Tibial artery (tissue), 4 donors: ENCODE measurements around the gene WWTR1.

ENCODE experiments used
- DNase-seq, 2 donors: peaks; one replicate each; pipeline ENCODE4 v3.0.0-alpha.2; 2019
- H3K27ac ChIP-seq, 2 donors: fragments of 200-600 bp; sonication (generic) in 1 of 2; 1 replicate in 1 of 2; 2 replicates in 1 of 2; pipeline ENCODE4 v1.5.1; 2018 to 2019; ENCODE audit warnings: mild to moderate bottlenecking in 1 of 2
- H3K27me3 ChIP-seq, 2 donors: fragments of 200-600 bp; sonication (generic) in 1 of 2; one replicate each; pipeline versions ENCODE4 v1.5.1 to v1.6.0; 2016 to 2019
- H3K36me3 ChIP-seq, 3 donors: fragments of 200-600 bp; sonication (generic) in 2 of 3; one replicate each; pipeline ENCODE4 v1.5.1; 2016 to 2019; ENCODE audit warnings: mild to moderate bottlenecking in 2 of 3
- H3K4me1 ChIP-seq, 4 donors: fragments of 200-600 bp; sonication (generic) in 2 of 4; 1 replicate in 3 of 4; 2 replicates in 1 of 4; pipeline ENCODE4 v1.5.1; 2016 to 2019
- H3K4me3 ChIP-seq, 2 donors: fragments of 200-600 bp; sonication (generic) in 1 of 2; 1 replicate in 1 of 2; 2 replicates in 1 of 2; pipeline ENCODE4 v1.5.1; 2018 to 2019; ENCODE audit warnings: mild to moderate bottlenecking in 2 of 2
- H3K9me3 ChIP-seq, 3 donors: fragments of 200-600 bp; sonication (generic) in 1 of 3; one replicate each; pipeline ENCODE4 v1.5.1; 2016 to 2019
- intact Hi-C: fragments of 100-400 bp; cut with DNase I; formaldehyde crosslinking; loops from one replicate; pipeline ENCODE4 v1.15.0; 2023; ENCODE audit warnings: low total_unique reads
- TF ChIP-seq, protein P1 (sequence below), 2 experiments: fragments of 200-600 bp in 1 of 2; fragments of 450-650 bp in 1 of 2; IDR thresholded peaks; one replicate each; pipeline ENCODE4 v1.5.1; 2017 to 2019; ENCODE audit warnings: antibody characterized with exemption in 2 of 2, mild to moderate bottlenecking in 1 of 2, moderate library complexity in 1 of 2

Gene WWTR1

DNA sequence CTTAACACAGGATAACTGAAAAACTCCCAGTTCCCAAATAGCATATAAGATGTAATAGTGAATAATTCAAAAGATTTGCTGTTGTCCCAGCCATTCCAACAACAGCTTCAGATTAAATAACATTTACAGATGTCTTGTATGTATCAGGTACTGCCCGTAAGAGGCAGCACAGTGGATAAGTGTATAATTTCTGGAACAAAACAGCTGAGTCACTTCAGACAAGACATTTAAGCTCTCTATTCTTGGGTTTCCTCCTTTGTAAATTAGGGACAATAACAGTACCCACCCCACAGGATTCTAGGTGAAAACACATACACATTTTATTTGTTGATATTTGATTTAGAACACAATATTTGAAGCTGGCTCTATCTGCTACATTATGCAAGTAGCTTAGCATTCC lies 2.6 kb upstream of the WWTR1 start:
- Histone ChIP-seq H3K4me3 (no peak overlapping the region), H3K27ac (peak overlapping the region; percentile 96 to 98), H3K27me3 (no peaks in the 10 kb centered on the region), H3K9me3 (no peaks in the 10 kb centered on the region), H3K4me1 (peaks cover 0 to 20% (median 10%) of the 10 kb centered on the region in 4 donors), H3K36me3 (no peaks in the 10 kb centered on the region)
- DNase-seq: no peak
- intact Hi-C loops: no loop called here
- TF ChIP-seq, protein P1, sequence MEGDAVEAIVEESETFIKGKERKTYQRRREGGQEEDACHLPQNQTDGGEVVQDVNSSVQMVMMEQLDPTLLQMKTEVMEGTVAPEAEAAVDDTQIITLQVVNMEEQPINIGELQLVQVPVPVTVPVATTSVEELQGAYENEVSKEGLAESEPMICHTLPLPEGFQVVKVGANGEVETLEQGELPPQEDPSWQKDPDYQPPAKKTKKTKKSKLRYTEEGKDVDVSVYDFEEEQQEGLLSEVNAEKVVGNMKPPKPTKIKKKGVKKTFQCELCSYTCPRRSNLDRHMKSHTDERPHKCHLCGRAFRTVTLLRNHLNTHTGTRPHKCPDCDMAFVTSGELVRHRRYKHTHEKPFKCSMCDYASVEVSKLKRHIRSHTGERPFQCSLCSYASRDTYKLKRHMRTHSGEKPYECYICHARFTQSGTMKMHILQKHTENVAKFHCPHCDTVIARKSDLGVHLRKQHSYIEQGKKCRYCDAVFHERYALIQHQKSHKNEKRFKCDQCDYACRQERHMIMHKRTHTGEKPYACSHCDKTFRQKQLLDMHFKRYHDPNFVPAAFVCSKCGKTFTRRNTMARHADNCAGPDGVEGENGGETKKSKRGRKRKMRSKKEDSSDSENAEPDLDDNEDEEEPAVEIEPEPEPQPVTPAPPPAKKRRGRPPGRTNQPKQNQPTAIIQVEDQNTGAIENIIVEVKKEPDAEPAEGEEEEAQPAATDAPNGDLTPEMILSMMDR (IDR thresholded peaks at IDR 0.05): no peak

DNA sequence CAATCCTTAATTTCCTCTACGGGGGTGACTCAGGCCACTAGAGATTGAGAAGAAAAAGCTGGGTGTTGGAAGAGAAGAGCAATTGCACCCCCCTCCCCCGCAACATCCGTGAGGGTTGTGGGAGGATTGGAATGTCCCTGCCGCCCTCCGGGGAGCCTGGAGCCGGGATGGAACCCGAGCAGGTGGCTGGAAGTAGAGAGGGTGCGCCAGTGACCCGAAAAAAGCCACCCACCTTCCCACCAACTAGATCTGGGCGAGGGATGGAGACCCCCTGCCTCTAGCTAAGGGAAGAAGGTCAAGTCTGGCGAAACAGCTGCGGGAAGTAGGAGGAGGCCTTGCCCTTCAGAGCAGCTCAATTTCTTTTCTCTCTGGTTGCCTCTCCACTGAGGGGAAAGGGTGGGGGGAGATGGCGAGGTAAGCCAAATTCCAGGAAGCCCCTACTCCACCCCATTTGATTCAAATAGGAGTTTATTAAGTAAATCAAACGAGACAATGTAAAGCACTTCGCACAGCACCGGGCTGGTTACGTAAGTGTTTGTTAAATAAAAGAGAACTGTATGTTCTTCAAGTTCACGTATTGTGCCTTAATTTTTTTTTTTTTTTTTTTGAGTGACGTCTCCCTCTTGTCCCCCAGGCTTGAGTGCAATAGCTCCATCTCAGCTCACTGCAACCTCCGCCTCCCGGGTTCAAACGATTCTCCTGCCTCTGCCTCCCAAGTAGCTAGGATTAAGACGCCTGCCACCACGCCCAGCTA lies 1.1 kb upstream of the WWTR1 start:
- DNase-seq: no peak
- Histone ChIP-seq H3K36me3 (no peaks in the 10 kb centered on the region), H3K4me3 (peak overlapping the region; percentile 71 to 76), H3K4me1 (peaks cover 0 to 35% (median 23%) of the 10 kb centered on the region in 4 donors), H3K9me3 (no peaks in the 10 kb centered on the region), H3K27ac (peak overlapping the region; percentile 96 to 98), H3K27me3 (no peaks in the 10 kb centered on the region)
- TF ChIP-seq, protein P1 (IDR thresholded peaks at IDR 0.05): no peak
- intact Hi-C loops: loop anchor here (2.0 to 10.0 kb wide), 3 partner anchors 77 to 274 kb away; no protein-coding TSS in a partner anchor

DNA sequence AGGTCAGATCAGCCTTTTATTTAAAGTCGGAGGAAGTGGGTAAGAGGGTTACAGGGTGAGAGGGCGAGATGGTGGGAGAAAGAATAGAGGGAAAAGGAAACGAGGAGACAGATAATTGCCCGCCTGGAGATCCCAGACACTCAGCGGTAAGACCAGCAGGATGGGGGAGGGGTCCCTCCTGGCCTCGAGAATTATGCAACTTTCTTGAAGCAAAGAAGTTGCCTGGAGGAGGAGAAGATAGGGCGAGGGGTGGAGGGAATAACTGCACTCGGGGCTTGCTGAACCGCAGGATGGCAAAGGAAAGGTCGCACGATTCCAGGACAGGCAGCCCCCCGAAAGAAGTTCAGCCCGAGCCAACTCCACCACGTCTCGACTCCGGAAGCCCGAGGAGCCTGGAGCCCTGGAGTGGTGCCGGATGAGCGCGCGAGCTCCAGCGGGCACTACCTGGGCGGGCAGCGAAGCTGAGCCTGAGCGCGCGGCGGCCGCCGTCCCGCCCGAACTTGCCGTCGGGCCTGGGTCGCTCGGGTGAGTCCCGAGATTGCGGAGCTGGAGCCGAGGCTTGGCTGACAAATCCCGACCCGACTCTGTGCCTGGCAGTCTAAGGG lies 402 bp downstream of the WWTR1 start:
- intact Hi-C loops: loop anchor here (5.0 to 10.0 kb wide), 2 partner anchors 75 to 273 kb away; no protein-coding TSS in a partner anchor

DNA sequence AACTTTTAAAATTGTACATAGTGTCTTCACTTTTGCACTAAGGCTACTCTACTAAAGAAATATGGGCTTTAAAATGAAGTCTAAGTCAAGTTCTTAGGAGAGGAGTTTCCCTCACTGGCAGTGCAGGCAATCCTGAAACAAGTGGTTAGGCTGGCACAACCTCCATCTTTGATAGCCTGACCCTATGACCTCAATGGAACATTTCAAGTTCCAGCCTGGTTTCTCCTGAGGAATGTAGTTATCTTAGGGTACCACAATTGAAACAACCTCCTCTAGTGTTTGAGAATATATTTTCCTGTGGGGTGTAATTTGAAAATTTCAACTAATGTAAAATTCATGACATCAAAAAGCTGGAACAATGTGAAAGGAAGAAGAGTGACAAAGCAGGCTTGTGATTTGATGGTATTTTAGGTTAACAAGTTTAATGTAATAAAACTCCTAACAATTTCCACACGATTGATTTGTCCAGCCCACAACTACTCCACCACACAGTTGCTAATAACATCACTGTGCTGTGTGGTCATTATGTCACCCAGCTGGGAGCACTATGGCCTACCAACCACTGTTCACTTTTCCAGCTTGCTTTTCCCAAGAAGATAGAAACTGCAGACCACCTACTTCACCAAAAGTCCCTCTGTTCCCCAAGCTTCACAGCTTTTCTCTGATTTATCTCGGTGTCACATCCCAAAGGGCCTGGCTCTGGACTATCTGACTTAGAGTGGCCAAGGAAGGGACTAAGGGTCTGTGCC lies 1.8 kb downstream of the WWTR1 start:
- Histone ChIP-seq H3K27ac (peak overlapping the region; percentile 96 to 98), H3K36me3 (peaks cover 0 to 6% (median 0%) of the 10 kb centered on the region in 3 donors), H3K4me1 (peaks cover 0 to 62% (median 35%) of the 10 kb centered on the region in 4 donors), H3K9me3 (no peaks in the 10 kb centered on the region), H3K27me3 (no peaks in the 10 kb centered on the region), H3K4me3 (peak overlapping the region; percentile 71 to 76)
- intact Hi-C loops: loop anchor here (5.0 to 10.0 kb wide), 2 partner anchors 74 to 271 kb away; no protein-coding TSS in a partner anchor
- TF ChIP-seq, protein P1 (IDR thresholded peaks at IDR 0.05): no peak
- DNase-seq: no peak

More for the DNA sequence above, 402 bp downstream of the WWTR1 start:
- TF ChIP-seq, protein P1 (IDR thresholded peaks at IDR 0.05): no peak
- peak overlapping the region; percentile 96 to 98 for H3K27ac ChIP-seq
- no peaks in the 10 kb centered on the region for H3K36me3 ChIP-seq
- H3K27me3 ChIP-seq: no peaks in the 10 kb centered on the region
- no peaks in the 10 kb centered on the region for H3K9me3 ChIP-seq
- H3K4me3 ChIP-seq: peak overlapping the region; percentile 71 to 76
- DNase-seq: peak; percentile 72 to 84
- H3K4me1 ChIP-seq: peaks cover 0 to 50% (median 33%) of the 10 kb centered on the region in 4 donors

DNA sequence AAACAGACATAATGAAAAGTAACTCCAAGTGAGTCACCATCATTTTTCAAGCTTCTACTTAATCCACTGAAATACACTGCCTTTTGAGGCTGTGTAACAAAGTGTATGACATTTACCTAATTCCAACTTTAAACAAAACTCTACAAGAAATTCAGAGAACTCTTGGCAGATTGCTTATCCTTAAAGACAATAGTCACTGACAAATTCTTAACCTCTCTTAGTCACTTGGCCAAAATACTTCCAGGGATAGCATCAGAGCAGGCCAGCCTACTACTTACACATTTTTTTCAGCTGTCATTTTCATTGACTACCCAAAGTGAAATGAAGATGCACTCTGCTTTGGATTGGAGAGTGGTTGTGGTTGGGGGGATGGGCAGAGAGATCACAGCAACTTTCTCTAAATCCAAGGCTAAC lies 3.6 kb downstream of the WWTR1 start:
- no peaks in the 10 kb centered on the region for H3K9me3 ChIP-seq
- H3K27ac ChIP-seq: peak overlapping the region; percentile 96 to 98
- H3K4me3 ChIP-seq: peak overlapping the region; percentile 71 to 76
- intact Hi-C loops: loop anchor here (10.0 kb wide), 1 partner anchor 269 kb away; no protein-coding TSS in a partner anchor
- no peak for DNase-seq
- TF ChIP-seq, protein P1 (IDR thresholded peaks at IDR 0.05): no peak
- H3K36me3 ChIP-seq: peaks cover 0 to 6% (median 0%) of the 10 kb centered on the region in 3 donors
- peaks cover 0 to 75% (median 38%) of the 10 kb centered on the region in 4 donors for H3K4me1 ChIP-seq
- H3K27me3 ChIP-seq: no peaks in the 10 kb centered on the region
